ENCODE results near the gene CCL21.

CCL21 gene

DNA sequence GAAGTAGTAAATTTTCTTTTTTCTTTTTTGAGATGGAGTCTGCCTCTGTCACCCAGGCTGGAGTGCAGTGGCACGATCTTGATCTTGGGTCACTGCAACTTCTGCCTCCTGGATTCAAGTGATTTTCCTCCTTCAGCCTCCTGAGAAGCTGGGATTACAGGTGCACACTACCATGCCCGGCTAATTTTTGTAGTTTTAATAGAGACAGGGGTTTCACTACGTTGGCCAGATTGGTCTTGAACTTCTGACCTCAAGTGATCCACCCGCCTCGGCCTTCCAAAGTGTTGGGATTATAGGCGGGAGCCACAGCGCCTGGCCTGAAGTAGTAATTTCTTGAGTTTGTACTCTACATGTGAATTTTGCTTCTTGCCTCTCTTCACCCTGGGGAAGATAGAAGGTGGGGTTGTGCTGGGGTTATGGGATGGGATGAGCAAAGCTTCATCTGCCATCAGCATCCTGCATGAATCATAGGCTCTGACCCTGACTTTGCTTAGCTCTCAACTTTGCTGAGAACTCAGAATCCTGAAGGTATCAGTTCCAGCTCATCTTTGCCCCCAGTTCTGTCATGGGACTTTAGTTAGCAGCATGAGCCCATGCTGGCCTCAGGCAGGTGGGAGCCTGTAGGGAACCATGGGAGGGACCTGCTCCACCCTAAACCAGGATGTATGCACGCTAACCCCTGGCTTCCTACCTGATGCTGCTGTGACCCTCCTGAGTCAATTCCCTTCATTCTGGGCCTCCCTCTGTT lies 9.3 kb upstream of the CCL21 start:
- POLR2A ChIA-PET, result no interaction called here
- TF ChIP-seq CTCF (IDR thresholded peaks at IDR 0.05; ENCODE audit: control extremely low read depth, extremely low read depth, low read depth, missing control alignments), result no peak
- no peak for DNase-seq (ENCODE audit: extremely low spot score)
- CTCF ChIA-PET, result interaction anchor here (1.3 kb wide), 1 partner anchor 16 kb away, joined by 6 read pairs; no protein-coding TSS in a partner anchor

DNA sequence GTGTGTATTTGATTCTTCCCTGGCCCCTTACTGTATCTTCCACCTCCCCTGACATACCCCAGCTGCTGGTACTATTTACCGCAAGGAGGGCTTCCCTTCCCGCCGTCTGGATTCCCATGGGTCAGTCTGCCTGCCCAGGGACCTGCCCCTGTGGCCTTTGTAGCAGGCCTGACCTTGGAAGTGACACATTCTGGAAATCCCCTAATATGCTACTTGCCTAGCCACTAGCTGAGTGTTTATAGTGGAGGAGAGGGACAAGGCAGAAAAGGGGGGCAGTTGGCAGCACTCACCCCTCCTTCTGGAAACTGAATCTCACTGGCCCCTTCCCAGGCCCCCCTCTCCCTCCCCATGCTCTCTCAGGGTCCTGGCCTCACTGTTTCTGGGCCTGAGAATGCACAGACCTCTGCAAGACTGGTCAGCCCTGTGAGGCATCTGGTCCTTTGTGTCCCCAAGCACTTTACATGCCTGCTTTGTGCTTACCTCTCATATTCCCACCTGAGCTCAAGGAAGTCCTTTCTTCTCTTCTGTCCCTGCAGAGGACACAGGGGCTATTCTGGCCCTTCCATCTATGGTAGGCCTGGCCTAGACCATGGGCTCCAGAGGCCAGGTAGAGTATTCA lies 8.2 kb upstream of the CCL21 start:
- ChIA-PET POLR2A (no interaction called here), CTCF (interaction anchor here (1.0 to 1.3 kb wide), 3 partner anchors 15 to 84 kb away, joined by 3 to 6 read pairs (median 3); no protein-coding TSS in a partner anchor)
- DNase-seq (ENCODE audit: extremely low spot score), result no peak
- no peak for TF ChIP-seq CTCF (IDR thresholded peaks at IDR 0.05; ENCODE audit: control extremely low read depth, extremely low read depth, low read depth, missing control alignments)

DNA sequence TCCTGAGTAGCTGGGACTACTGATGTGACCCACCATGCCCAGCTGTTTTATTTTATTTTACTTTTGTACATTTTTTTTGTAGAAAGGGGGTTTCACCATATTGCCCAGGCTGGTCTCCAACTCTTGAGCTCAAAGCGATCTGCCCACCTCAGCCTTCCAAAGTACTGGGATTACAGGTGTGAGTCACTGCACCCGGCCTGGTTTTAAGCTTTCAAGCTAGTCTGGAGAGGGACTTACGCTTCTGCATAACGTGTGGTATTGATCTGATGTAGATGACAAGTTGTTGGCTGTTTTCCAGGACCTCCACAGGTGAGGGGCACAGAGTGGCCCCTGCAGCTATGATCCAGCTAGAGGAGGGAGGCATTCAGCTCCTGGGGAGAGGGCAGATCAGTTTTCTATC lies 6.8 kb upstream of the CCL21 start:
- CTCF ChIA-PET, result interaction anchor here (1.0 to 2.8 kb wide), 3 partner anchors 11 to 183 kb away, joined by 3 to 15 read pairs (median 5); no protein-coding TSS in a partner anchor

GRCh38 chr9:34715639-34716215 lies 5.8 kb upstream of the CCL21 start:
- no peak for DNase-seq (ENCODE audit: extremely low spot score)
- ChIA-PET POLR2A (no interaction called here), CTCF (interaction anchor here (1.5 to 2.8 kb wide), 3 partner anchors 13 to 184 kb away, joined by 3 to 15 read pairs (median 4); no protein-coding TSS in a partner anchor)
- TF ChIP-seq CTCF (IDR thresholded peaks at IDR 0.05; ENCODE audit: control extremely low read depth, extremely low read depth, low read depth, missing control alignments), result no peak

More for the DNA sequence above, 6.8 kb upstream of the CCL21 start:
- no peak for DNase-seq (ENCODE audit: extremely low spot score)
- POLR2A ChIA-PET, result no interaction called here
- no peak for TF ChIP-seq CTCF (IDR thresholded peaks at IDR 0.05; ENCODE audit: control extremely low read depth, extremely low read depth, low read depth, missing control alignments)

- TF ChIP-seq CTCF (IDR thresholded peaks at IDR 0.05; ENCODE audit: control extremely low read depth, extremely low read depth, low read depth, missing control alignments), result no peak
- DNase-seq (ENCODE audit: extremely low spot score), result no peak
- ChIA-PET POLR2A (no interaction called here), CTCF (interaction anchor here (1.5 to 1.9 kb wide), 3 partner anchors 9 to 38 kb away, joined by 4 to 6 read pairs (median 4); no protein-coding TSS in a partner anchor)
These were observed 4.1 kb upstream of the CCL21 start for GRCh38 chr9:34714007-34714406.

DNA sequence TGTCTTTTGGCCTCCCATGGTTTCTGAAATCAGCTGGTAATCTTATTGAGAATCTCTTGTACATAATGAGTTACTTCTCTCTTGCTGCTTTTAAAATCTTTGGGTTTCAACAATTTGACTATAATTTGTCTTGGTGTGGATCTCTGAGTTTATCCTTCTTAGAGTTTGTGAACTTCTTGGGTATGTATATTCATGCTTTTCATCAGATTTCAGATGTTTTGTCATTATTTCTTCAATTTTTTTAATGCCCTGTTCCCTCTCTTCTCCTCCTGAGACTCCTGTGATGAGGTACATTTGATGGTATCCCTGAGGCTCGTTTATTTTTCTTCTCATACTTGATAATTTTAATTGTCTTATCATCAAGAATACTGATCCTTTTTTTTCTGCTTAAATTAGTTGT lies 2.2 kb upstream of the CCL21 start:
- DNase-seq (ENCODE audit: extremely low spot score), result no peak
- ChIA-PET CTCF (interaction anchor here (1.0 kb wide), 1 partner anchor 12 kb away, joined by 3 read pairs; no protein-coding TSS in a partner anchor), POLR2A (no interaction called here)
- no peak for TF ChIP-seq CTCF (IDR thresholded peaks at IDR 0.05; ENCODE audit: control extremely low read depth, extremely low read depth, low read depth, missing control alignments)
